Spleen (tissue), 7 donors: ENCODE measurements around the gene IVNS1ABP.

Experiments
- CTCF ChIP-seq, 11 experiments: fragments of 200-600 bp in 7 of 11; fragments of 450-650 bp in 4 of 11; sonication (generic) in 4 of 11; IDR thresholded peaks in 8 of 11; conservative IDR thresholded peaks in 3 of 11; 1 replicate in 7 of 11; 2 replicates in 4 of 11; pipeline versions ENCODE4 v1.4.0 to v1.8.0; 2016 to 2021; ENCODE audit warnings: antibody characterized with exemption in 11 of 11, inconsistent platforms in 4 of 11, mild to moderate bottlenecking in 1 of 11
- POLR2A ChIP-seq, 3 donors: fragments of 450-650 bp; IDR thresholded peaks; one replicate each; pipeline ENCODE4 v1.5.1; 2017; ENCODE audit warnings: antibody characterized with exemption in 3 of 3, mild to moderate bottlenecking in 1 of 3
- POLR2AphosphoS5 ChIP-seq, 3 donors: sonication (generic); formaldehyde crosslinking; IDR thresholded peaks; one replicate each; pipeline ENCODE4 v1.5.1; 2017; ENCODE audit warnings: antibody characterized with exemption in 3 of 3
- donor health status: DM: no; HTN: no; CAD: no; lungs with moderate emphysema.
- donor health status: DM: no; HTN: no; CAD: no.
- donor health status: DM: no; HTN: no; CAD: no.

GRCh38 chr1:185315445-185316071 lies 1.5 kb downstream of the IVNS1ABP start:
- TF ChIP-seq POLR2AphosphoS5 (IDR thresholded peaks at IDR 0.05) (no peak), CTCF (IDR thresholded peaks at IDR 0.05 in 8 of 11, conservative IDR thresholded peaks at IDR 0.05 in 3 of 11) (no peak), POLR2A (IDR thresholded peaks at IDR 0.05) (no peak)
